Measurements from ENCODE around the gene SYNC.

SYNC gene

GRCh38 chr1:32702599-32703478, at the start of gene SYNC:
TSS of gene SYNC (minus strand) at chr1:32702770. CDS start at chr1:32702660, 110 bp downstream.
- Mint-ChIP-seq H3K27me3 (ENCODE audit: low read depth) (peaks cover 4% of the 10 kb centered on the region), H3K27ac (peak within 1 kb of the TSS; percentile 63 to 94 (median 91))
- no peak for TF ChIP-seq CTCF (IDR thresholded peaks at IDR 0.05; ENCODE audit: unreplicated experiment in 3 of 3)

GRCh38 chr1:32749771-32750170, 47.2 kb upstream of the SYNC start:
- H3K27ac Mint-ChIP-seq: no peak overlapping the region
- no peaks in the 10 kb centered on the region for H3K9me3 Mint-ChIP-seq
- H3K4me3 Mint-ChIP-seq: peak overlapping the region in 1 of 3 experiments; percentile 20
- no peak for TF ChIP-seq CTCF (IDR thresholded peaks at IDR 0.05; ENCODE audit: unreplicated experiment in 3 of 3)
- peaks cover 11% of the 10 kb centered on the region for H3K4me1 Mint-ChIP-seq
- H3K27me3 Mint-ChIP-seq (ENCODE audit: low read depth): no peaks in the 10 kb centered on the region
- H3K36me3 Mint-ChIP-seq (ENCODE audit: low read depth): no peaks in the 10 kb centered on the region

More at GRCh38 chr1:32702599-32703478, at the start of gene SYNC:
- H3K36me3 Mint-ChIP-seq (ENCODE audit: low read depth): no peaks in the 10 kb centered on the region
- peaks cover 28% of the 10 kb centered on the region for H3K4me1 Mint-ChIP-seq
- H3K4me3 Mint-ChIP-seq: peak within 1 kb of the TSS; percentile 83 to 93 (median 87)
- H3K9me3 Mint-ChIP-seq: no peaks in the 10 kb centered on the region

GRCh38 chr1:32749332-32749731, 46.8 kb upstream of the SYNC start:
- no peaks in the 10 kb centered on the region for H3K36me3 Mint-ChIP-seq (ENCODE audit: low read depth)
- H3K4me1 Mint-ChIP-seq: peaks cover 9% of the 10 kb centered on the region
- H3K9me3 Mint-ChIP-seq: no peaks in the 10 kb centered on the region
- H3K27ac Mint-ChIP-seq: no peak overlapping the region
- no peaks in the 10 kb centered on the region for H3K27me3 Mint-ChIP-seq (ENCODE audit: low read depth)
- no peak overlapping the region for H3K4me3 Mint-ChIP-seq
- no peak for TF ChIP-seq CTCF (IDR thresholded peaks at IDR 0.05; ENCODE audit: unreplicated experiment in 3 of 3)

- Mint-ChIP-seq H3K27me3 (ENCODE audit: low read depth) (no peaks in the 10 kb centered on the region), H3K9me3 (no peaks in the 10 kb centered on the region)
- no peak for TF ChIP-seq CTCF (IDR thresholded peaks at IDR 0.05; ENCODE audit: unreplicated experiment in 3 of 3)
These were observed 46.4 kb upstream of the SYNC start for GRCh38 chr1:32748926-32749325.

GRCh38 chr1:32748348-32748747, 45.8 kb upstream of the SYNC start:
- Mint-ChIP-seq H3K4me3 (no peak overlapping the region), H3K9me3 (no peaks in the 10 kb centered on the region), H3K4me1 (peaks cover 14% of the 10 kb centered on the region), H3K27ac (no peak overlapping the region), H3K36me3 (ENCODE audit: low read depth) (no peaks in the 10 kb centered on the region), H3K27me3 (ENCODE audit: low read depth) (no peaks in the 10 kb centered on the region)
- no peak for TF ChIP-seq CTCF (IDR thresholded peaks at IDR 0.05; ENCODE audit: unreplicated experiment in 3 of 3)

More at GRCh38 chr1:32748926-32749325, 46.4 kb upstream of the SYNC start:
- no peaks in the 10 kb centered on the region for H3K36me3 Mint-ChIP-seq (ENCODE audit: low read depth)
- H3K27ac Mint-ChIP-seq: peak overlapping the region in 1 of 3 experiments; percentile 29
- H3K4me1 Mint-ChIP-seq: peaks cover 10% of the 10 kb centered on the region
- peak overlapping the region in 1 of 3 experiments; percentile 34 for H3K4me3 Mint-ChIP-seq

Data from nephron (organoid).